GM12891 (cell line): ENCODE measurements around the gene FAM118A.

ENCODE experiments used
- POLR2A ChIP-seq: IDR thresholded peaks from 2 replicates; pipeline ENCODE4 v1.6.1; 2011; ENCODE audit warnings: low read depth, low read length, control low read depth
- POLR2AphosphoS5 ChIP-seq: IDR thresholded peaks from 2 replicates; pipeline ENCODE4 v1.6.1; 2011; ENCODE audit warnings: low read depth, low read length, control low read depth
- SPI1 ChIP-seq: IDR thresholded peaks from 2 replicates; pipeline ENCODE4 v1.6.1; 2011; ENCODE audit warnings: low read depth, low read length, control low read depth
- TAF1 ChIP-seq: IDR thresholded peaks from 2 replicates; pipeline ENCODE4 v1.6.1; 2011; ENCODE audit warnings: low read depth, low read length, control low read depth

DNA sequence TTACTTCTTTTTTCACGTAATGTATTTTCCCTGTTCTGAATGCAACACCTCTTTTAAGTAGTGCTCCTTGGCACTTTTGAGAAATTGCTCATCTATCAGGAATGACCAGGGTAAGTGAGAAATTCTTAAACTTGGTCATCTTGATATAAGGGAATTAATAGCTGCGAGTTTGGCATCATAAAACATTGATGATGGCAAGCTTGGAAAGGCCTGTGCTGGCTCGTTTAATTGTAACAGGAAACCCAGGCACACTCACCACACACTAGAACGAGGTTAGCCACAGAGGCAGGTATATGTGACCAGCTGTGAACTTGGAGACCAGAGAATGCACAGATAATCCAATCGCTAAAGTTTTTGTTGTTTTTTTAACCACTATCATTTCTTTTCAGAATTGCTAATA lies 24.3 kb downstream of the FAM118A start:
- no peak for TF ChIP-seq TAF1
- TF ChIP-seq POLR2A = no peak
- TF ChIP-seq POLR2AphosphoS5 = no peak
- no peak for TF ChIP-seq SPI1
